ENCODE data around the gene ADGRG2. TPM values are rescaled to one million over a fixed set of nuclear protein-coding genes. Genes with fewer than 3 reads are reported as not detected.

ADGRG2 gene
- total RNA-seq, 1 experiment from 2014 or later: 0.09 TPM

DNA sequence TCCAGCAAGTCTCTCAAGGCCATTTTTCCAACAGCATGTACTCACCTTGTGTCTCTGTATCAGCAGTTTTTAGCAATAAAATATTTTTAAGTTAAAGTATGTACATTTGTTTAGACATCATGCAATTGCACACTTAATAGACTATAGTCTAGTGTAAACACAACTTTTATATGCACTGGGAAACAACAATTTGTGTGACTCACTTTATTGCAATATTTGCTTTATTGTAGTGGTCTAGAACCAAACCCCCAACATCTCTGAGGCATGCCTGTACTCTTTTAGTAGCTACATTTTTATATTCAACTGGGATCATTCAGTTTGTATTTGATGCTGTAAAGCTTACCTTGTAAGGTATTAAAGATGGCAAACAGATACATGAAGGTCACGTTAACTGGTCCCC, 123.6 kb downstream of the ADGRG2 start:
- intact Hi-C loops (cut with micrococcal nuclease; ENCODE audit: unreplicated experiment): no loop called here
- CTCF ChIA-PET: interaction anchor here (0.9 kb wide), 1 partner anchor 16 kb away, joined by 3 read pairs; no protein-coding TSS in a partner anchor
- H3K27ac Mint-ChIP-seq (ENCODE audit: unreplicated experiment): no peak overlapping the region
- peaks cover 17% of the 10 kb centered on the region for H3K4me1 Mint-ChIP-seq (ENCODE audit: low read depth, unreplicated experiment)
- TF ChIP-seq, protein P1, sequence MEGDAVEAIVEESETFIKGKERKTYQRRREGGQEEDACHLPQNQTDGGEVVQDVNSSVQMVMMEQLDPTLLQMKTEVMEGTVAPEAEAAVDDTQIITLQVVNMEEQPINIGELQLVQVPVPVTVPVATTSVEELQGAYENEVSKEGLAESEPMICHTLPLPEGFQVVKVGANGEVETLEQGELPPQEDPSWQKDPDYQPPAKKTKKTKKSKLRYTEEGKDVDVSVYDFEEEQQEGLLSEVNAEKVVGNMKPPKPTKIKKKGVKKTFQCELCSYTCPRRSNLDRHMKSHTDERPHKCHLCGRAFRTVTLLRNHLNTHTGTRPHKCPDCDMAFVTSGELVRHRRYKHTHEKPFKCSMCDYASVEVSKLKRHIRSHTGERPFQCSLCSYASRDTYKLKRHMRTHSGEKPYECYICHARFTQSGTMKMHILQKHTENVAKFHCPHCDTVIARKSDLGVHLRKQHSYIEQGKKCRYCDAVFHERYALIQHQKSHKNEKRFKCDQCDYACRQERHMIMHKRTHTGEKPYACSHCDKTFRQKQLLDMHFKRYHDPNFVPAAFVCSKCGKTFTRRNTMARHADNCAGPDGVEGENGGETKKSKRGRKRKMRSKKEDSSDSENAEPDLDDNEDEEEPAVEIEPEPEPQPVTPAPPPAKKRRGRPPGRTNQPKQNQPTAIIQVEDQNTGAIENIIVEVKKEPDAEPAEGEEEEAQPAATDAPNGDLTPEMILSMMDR (IDR thresholded peaks at IDR 0.05; ENCODE audit: unreplicated experiment): no peak
- H3K27me3 Mint-ChIP-seq (ENCODE audit: unreplicated experiment): no peaks in the 10 kb centered on the region
- H3K36me3 Mint-ChIP-seq (ENCODE audit: insufficient read depth, unreplicated experiment): peaks cover 4% of the 10 kb centered on the region
- DNase-seq: no peak
- BruUV-seq (replicated peaks): no TSS peak
- H3K4me3 Mint-ChIP-seq (ENCODE audit: low read depth, unreplicated experiment): no peak overlapping the region
- H3K9me3 Mint-ChIP-seq (ENCODE audit: low read depth, unreplicated experiment): no peaks in the 10 kb centered on the region

DNA sequence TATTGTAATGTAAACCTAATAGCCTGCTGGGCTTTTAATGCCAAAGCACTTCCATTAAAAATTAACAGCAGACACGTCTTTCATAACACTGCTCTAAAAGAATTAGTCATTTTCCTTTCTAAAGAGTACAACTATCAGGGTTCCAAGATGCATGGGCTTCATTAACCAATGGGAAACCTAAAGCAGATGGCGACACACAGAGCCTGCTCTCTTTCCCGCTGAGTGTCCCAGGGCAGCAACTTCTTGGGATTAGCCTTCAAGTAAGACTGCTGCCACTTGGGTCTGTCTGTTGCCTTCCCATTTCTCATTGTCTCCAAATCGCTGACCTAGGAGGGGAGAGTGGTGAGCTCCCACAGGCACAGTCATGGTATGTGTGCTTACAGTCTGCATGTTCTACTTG, 124.4 kb downstream of the ADGRG2 start:
- CTCF ChIA-PET: interaction anchor here (0.9 kb wide), 1 partner anchor 17 kb away, joined by 3 read pairs; no protein-coding TSS in a partner anchor
- no peak for DNase-seq
- intact Hi-C loops (cut with micrococcal nuclease; ENCODE audit: unreplicated experiment): no loop called here
- TF ChIP-seq, protein P1 (IDR thresholded peaks at IDR 0.05; ENCODE audit: unreplicated experiment): no peak
- H3K9me3 Mint-ChIP-seq (ENCODE audit: low read depth, unreplicated experiment): no peaks in the 10 kb centered on the region
- H3K4me1 Mint-ChIP-seq (ENCODE audit: low read depth, unreplicated experiment): peaks cover 23% of the 10 kb centered on the region
- H3K36me3 Mint-ChIP-seq (ENCODE audit: insufficient read depth, unreplicated experiment): peaks cover 7% of the 10 kb centered on the region
- no peaks in the 10 kb centered on the region for H3K27me3 Mint-ChIP-seq (ENCODE audit: unreplicated experiment)
- no TSS peak for BruUV-seq (replicated peaks)
- H3K4me3 Mint-ChIP-seq (ENCODE audit: low read depth, unreplicated experiment): no peak overlapping the region
- H3K27ac Mint-ChIP-seq (ENCODE audit: unreplicated experiment): peak overlapping the region; percentile 18

DNA sequence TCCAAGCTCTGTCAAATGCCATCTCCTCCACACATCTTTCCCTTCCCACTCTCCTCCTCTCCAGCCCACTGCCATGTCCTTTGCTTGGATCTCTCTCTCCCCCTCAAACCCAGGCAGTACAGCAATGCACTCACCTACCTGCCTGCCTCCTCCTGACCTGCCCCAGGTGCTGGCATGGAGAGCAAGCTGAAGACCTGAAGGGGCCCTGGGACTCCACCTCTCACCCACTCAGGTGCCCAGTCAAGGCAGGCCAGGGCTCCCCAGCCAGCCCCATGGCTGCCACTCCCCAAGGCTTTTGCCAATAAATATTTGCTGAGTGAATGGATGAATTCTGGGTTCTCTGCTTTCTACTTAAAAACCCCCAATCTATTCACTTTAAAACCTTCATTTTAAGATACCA, 125.7 kb downstream of the ADGRG2 start:
- Mint-ChIP-seq H3K9me3 (ENCODE audit: low read depth, unreplicated experiment) (no peaks in the 10 kb centered on the region), H3K27ac (ENCODE audit: unreplicated experiment) (peak overlapping the region; percentile 2), H3K36me3 (ENCODE audit: insufficient read depth, unreplicated experiment) (peaks cover 10% of the 10 kb centered on the region), H3K4me3 (ENCODE audit: low read depth, unreplicated experiment) (no peak overlapping the region), H3K4me1 (ENCODE audit: low read depth, unreplicated experiment) (peaks cover 28% of the 10 kb centered on the region), H3K27me3 (ENCODE audit: unreplicated experiment) (no peaks in the 10 kb centered on the region)
- intact Hi-C loops (cut with micrococcal nuclease; ENCODE audit: unreplicated experiment): no loop called here
- TF ChIP-seq, protein P1 (IDR thresholded peaks at IDR 0.05; ENCODE audit: unreplicated experiment): no peak
- no peak for DNase-seq
- no TSS peak for BruUV-seq (replicated peaks)
- CTCF ChIA-PET: no interaction called here

DNA sequence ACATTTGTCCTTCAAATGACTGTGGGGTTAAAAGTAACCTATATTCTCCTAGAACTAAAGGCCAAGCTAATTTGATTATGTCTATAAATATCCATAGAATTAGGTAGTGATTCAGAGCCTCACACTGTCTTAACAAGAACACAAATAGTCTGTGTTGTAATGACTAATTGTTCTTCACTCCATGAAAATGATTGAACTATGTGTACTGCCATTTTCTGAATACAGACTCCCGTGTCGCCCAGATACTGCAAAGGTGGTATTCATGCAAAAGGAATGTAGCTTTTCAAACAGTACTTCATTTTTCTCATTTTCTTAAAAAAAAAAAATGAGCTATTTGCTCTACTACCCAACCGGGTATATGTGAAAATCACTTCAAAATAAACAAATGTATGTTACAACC, 127.0 kb downstream of the ADGRG2 start:
- Mint-ChIP-seq H3K27me3 (ENCODE audit: unreplicated experiment) (no peaks in the 10 kb centered on the region), H3K4me1 (ENCODE audit: low read depth, unreplicated experiment) (peaks cover 28% of the 10 kb centered on the region), H3K9me3 (ENCODE audit: low read depth, unreplicated experiment) (no peaks in the 10 kb centered on the region), H3K4me3 (ENCODE audit: low read depth, unreplicated experiment) (peak overlapping the region; percentile 40), H3K36me3 (ENCODE audit: insufficient read depth, unreplicated experiment) (peaks cover 10% of the 10 kb centered on the region), H3K27ac (ENCODE audit: unreplicated experiment) (peak overlapping the region; percentile 81)
- intact Hi-C loops (cut with micrococcal nuclease; ENCODE audit: unreplicated experiment): no loop called here
- no peak for DNase-seq
- TF ChIP-seq, protein P1 (IDR thresholded peaks at IDR 0.05; ENCODE audit: unreplicated experiment): no peak
- no TSS peak for BruUV-seq (replicated peaks)
- CTCF ChIA-PET: interaction anchor here (1.2 to 1.5 kb wide), 2 partner anchors 10 to 14 kb away, joined by 3 to 6 read pairs; no protein-coding TSS in a partner anchor

Measured in Calu3 (cell line).